NOMO-1 (cell line): ENCODE results near the gene DCDC2C.

ENCODE experiments used
- DNase-seq, 2 experiments: peaks; one replicate each; lab custom pipeline; 2025; ENCODE audit not compliant: unreplicated experiment in 2 of 2; lab: John Stamatoyannopoulos, UW

The DCDC2C gene

DNA sequence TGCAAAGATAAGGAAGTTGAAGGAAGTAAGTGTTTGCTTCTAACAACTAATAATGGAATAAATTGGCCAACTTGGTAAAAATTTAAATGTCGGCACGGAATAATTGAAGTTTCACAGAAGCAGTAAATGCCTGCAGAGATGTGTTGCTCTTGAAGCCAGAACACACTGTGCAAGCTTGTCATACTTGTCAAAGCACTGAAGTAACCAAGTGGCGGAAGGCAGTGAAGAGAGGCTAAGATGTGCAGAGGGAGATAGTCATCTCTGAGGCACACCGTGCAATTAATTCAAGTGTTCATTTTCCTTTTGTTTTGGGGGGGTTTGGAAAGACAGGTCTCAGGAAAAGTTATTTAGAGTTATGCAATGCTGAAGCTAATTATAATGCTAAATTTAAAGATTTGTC is 5.2 kb downstream of the DCDC2C start:
- no peak for DNase-seq

DNA sequence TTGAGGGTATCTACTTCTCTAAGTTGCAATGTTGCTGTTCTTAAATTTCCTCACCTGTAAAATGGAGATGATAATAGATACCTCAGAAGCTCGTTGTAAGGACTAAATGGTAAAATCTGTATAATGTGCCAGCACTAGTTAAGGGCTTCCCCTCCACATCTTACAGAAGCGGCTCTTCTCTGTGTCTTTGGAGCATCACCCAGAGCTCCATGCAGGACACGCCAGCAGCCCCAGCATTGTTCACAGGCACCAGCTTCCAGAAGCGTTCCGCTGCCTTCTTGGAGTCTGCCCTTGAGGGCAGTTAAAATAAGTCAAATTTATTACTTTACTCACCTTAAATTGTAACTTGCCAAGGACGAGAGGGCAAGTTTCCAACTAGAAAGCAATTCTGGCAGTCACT is 5.8 kb downstream of the DCDC2C start:
- no peak for DNase-seq

DNA sequence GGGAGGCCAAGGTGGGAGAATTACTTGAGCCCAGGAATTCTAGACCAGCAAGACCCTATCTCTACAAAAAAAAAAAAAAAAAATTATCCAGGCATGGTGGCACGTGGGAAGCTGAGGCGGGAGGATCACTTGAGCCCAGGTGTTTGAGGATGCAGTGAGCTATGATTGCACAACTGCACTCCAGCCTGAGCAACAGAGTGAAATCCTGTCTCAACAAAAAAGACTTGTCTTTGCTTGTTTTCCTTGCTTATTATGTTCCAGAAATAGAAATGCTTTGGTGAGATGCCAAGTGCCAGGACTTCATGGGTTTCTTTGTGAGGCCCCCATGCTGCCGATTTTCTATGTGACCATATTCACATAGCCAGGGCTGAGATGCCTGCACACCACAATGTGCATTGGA is 9.0 kb downstream of the DCDC2C start:
- no peak for DNase-seq

DNA sequence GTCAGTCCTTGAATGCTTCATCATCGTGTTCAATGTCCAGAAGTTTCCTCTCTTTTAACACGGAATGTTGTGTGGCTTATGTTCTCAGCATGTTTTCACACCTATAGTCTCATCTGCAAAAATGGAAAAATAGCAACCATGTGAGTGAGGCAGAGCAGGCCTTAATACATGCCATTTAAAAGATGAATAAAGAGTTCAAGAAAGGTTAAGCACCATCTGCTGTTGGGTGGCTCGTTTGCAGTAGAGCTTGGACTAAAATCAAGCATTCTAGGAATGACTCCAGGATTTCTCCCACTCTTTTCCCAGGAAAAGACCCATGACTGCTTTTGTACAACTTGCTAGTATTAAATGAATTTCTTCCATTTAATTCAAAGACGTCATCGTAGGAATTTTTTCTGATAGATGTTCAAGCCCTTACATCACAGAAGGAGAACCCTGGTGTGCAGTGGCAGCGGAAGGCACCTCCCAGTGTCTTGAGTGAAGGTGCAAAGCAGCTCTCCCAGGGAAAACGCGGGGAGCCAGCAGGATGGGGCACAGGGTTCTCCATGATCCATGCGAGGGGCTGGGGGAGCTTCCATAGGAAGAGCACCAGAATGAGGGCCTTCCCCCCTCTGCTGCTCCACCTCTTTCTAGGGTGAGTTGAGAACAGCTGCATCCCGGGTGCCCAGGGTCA is 9.6 kb downstream of the DCDC2C start:
- no peak for DNase-seq

DNA sequence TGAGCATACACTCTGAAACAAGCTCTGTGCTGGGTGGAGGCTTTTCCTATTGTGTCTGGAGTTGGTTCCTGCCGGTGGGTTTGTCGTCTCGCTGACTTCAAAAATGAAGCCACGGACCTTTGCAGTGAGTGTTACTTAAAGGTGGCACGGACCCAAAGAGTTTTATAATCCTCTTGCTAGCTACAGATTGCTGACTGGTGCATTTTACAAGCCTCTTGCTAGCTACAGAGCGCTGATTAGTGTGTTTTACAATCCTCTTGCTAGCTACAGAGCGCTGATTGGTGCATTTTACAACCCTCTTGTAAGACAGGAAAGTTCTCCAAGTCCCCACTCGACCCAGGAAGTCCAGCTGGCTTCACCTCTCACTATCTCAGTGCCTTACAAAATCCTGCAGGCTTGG is 15.3 kb downstream of the DCDC2C start:
- DNase-seq: no peak

DNA sequence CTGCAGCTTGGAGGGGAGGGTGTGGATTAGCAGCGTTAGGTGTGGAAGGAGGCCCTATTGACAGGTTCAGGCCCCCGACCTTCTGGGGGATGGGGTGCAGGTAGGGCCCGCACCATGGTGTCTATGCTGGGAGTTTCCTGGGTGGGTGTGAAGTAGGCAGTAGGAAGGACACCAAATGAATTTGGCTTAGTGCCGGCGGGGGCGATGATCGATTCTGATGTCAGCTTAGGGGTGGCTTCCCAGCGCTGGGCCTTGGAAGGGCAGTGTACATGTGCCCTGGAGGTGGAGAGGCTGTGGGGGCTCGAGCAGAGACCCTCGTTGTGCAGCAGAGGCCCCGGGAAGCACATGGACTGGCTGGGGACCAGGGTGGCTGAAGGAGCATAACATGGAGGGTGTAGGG is 21.6 kb downstream of the DCDC2C start:
- no peak for DNase-seq

DNA sequence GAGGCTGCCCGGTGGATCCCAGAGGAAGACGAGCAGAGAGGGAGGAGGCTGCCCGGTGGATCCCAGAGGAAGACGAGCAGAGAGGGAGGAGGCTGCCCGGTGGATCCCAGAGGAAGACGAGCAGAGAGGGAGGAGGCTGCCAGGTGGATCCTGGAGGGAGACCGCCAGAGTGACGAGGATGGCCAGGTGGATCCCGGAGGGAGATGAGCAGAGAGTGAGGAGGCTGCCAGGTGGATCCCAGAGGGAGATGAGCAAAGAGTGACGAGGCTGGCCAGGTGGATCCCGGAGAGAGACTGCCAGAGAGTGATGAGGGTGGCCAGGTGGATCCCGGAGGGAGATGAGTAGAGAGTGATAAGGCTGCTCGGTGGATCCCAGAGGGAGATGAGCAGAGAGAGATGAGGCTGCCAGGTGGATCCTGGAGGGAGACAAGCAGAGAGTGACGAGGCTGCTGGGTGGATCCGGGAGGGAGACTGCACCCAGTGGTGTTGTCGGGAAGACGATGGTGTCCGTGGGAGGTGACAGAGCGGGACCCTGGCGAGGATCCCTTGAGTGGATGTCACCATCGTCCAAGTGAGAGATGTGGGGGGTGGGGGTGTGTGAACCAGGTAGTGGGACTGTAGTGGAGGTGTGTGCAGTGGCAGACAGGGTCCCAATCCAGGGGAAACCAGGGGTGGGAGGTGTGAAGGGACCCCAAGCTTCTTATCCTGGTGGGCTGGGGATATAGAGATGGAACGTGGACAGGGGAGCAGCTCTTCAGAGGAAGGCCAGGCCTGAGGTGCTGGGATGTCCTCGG is 22.3 kb downstream of the DCDC2C start:
- no peak for DNase-seq

DNA sequence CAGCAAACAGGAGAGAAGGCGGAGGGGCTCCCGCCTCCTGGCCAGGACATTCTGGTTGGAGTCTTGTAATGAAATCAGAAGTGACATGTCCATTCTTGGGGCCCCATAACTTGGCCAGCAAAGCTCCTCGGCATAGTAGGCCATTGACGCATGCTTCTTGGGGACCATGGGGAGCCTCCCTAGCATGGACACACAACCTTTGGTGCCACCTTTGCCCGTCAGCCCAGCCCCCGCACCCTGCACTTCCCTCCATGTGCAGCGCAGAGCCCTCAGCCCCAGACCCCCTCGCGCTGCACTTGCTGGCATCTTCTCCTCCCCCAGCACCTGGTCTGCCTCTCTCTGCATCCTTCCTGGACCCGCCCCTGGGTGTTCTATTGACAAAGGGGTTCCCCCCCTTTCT is 23.1 kb downstream of the DCDC2C start:
- no peak for DNase-seq

DNA sequence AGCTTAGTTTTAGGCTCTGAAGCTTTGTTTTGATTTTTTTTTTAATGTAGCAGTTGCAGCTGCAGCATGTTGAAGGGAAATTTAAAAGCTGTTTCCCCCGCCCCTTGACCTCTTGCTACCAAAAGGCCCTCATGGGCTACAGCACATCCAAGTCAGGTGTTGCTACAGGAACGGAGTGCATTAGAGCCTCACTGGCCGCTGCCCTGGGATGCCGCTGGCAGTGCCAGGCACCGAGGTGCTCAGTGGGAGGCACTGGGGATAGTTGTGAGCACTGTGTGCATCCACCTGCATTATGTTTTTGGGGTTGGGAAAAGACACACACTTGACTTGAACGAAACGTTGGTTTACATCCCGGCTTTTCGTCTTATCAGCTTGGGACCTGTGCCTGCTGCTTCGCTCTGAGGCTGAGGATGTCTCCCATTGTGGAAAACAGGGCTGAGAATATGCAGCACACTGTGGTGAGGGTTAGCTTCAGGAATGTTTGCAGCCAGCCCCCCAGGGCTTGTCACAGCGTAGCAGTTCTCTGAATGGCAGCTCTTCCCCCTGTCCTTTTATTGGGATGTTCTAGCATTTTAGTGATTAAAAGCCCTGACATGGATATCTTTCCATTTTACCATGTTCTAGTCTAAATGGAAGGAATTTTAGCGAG is 24.1 kb downstream of the DCDC2C start:
- DNase-seq: no peak

DNA sequence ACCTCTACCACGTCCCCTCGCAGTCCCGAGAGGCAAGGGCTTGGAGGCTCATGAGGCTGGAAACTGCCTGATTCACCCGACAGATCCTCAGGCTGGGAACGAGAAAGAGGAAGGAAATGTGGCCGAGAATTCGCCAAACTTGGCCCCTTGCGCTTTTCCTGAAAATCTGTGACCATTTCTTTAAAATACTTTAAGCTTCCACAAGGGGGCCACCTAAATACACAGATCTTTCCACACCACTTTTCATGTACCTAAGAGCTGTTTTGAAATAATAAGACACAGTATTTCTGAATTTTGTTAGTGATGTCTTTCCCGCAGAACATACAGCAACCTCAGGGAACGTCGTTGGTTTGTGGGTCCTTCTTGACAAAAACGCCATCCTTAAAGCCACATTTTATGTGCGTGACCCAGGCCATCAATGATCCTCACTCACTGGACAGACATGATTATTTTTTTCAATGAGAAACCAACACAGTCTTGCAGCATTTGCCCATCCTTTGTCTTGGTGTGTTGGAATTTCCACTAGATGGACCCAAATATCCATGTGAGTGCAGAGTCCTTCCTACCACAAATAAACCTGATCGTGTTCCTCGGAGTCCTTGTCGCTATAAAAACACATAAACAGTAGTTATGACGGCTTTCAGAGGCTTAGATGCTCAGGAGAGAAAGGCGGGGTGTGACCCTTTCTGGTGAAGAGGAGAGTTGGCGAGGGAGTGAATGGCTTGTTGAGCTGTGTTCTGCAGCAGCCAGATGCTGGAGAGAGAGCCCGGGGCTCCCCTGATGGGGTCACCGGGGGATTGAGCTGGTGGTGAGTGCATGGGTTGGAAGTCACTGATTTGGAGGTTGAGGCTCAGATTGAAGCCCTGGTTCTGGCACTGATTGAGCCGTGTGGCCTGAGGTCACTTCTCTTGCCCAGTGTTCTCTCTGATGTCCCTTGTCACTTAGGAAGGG is 25.0 kb downstream of the DCDC2C start:
- DNase-seq: peak; percentile 19 to 56

DNA sequence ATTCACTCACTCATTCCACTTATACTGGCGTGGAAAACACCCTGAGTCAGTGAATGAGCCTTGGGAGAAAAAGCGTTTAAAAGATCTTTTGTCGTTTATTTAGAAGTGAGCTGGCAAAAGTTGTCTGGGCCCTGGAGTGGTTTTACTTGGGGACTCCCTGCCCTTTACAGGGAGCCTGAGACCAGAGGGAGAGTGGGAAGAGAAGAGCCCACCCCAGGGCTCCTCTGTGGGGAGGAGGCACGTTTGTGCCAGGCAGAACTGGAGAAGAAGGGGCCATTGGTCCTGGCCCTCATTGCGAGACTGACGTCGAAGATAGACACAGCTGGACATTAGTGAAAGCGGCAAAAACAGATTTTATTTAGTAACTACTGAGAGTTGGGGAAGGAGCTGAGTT is 25.7 kb downstream of the DCDC2C start:
- no peak for DNase-seq

DNA sequence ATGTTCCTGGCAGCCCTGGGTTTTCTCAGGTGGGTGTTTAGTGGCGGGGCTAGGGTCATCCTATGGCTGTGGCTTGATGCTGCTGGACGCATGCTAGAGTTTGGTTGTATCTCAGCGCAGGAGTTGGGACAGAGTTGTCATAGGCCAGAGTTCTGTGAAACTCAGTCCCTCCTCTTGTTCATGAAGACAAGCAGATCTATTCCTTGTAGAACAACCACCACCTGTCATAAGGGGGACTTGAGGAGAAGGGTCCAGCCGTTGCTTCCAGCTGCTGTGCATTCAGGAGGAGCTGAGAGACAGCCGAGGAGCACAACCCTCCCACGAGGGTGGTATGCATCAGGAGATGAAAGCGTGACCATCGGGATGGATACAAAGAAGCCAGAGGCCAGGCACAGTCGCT is 26.4 kb downstream of the DCDC2C start:
- no peak for DNase-seq

DNA sequence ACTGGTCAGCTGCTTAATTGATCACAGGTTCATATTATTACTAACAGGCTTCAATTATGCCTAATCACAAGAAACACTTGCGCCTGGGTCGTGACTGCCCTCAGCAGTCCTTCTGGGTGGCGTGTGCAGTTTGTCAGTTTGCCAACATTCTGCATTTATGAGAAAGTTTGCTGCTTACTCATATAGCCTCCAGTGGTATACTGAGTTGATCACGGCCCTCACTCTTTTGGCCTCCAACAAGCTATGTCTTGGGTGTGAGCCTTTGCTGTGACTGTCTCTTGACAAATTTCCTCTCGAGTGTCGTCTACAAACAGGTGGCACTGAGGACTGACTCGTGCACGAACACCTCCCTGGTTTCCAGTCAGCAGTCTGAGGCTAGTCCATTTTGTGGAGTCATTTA is 27.3 kb downstream of the DCDC2C start:
- DNase-seq: no peak

DNA sequence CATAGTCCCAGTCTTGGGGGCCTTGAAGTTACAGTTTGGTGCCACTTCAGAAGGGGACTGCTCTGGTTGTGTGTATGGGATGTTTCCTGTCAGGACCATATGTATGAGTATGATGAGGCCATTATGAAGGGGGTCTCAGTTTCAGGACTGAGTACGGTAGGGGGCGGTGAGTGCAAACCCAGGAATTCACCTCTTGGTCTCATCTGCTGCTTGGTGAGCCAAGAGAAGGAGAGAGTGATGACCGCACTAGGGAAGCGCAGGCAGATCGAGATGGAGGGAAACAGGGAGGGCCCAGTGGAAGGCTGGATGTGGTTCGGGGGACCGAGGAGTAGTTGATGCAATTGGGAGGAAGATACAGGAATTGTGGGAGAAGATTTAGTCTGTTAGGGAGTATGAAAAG is 28.5 kb downstream of the DCDC2C start:
- no peak for DNase-seq

DNA sequence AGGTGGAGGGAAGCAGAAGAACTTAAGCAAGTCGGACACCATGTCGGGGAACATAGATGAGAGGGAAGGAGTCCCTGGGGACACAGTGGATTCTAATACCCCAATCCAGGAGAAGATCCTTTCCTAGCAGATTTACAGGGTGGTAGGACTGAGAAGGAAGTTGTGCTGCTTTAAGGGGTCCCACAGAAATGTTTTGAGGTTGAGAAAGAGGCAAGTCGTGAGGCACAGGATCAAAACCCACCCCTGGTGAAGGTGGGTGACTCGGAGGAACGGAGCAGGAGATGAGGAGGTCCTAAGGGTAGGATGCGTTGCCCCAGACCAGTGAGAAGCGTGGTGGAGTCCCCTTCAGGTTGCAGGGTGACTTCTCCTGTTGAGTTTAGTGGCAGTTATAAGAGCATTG is 32.7 kb downstream of the DCDC2C start:
- DNase-seq: no peak

DNA sequence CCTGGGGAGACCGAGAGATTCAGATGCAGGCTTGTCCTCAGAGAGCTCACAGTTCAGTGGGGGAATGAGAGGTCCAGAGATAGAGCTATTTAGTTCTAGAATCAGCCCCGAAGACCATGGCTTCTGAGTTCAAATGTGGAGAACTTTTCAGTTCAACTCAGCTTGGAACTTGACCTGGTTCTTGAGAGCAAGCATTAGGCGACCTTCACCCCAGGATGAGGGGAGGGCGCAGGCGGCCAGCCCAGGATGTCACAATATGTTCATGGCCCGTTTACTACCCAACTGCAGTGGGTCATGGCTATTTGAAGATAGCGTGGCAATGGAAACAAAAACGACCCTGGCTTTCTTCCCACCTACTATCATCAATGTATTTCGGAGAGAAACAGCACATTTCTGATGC is 33.8 kb downstream of the DCDC2C start:
- no peak for DNase-seq

DNA sequence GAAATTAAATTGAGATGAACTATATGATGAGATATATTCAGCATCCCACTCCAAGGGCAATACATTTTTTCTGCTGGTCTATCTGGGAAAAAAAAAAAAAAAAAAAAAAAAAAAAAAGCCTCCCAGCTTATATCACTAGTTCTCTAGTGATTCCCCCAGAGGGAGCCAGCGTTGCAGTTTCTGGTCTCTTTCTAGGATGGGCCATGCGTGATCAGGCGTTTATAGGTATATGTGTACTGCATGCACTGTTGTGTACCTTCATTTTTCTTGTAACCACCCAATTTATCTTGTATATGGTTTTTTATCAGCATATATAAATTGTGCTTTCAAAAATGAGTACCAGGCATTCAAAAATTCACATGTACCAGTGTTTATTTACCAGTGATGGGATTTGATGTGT is 35.1 kb downstream of the DCDC2C start:
- no peak for DNase-seq

DNA sequence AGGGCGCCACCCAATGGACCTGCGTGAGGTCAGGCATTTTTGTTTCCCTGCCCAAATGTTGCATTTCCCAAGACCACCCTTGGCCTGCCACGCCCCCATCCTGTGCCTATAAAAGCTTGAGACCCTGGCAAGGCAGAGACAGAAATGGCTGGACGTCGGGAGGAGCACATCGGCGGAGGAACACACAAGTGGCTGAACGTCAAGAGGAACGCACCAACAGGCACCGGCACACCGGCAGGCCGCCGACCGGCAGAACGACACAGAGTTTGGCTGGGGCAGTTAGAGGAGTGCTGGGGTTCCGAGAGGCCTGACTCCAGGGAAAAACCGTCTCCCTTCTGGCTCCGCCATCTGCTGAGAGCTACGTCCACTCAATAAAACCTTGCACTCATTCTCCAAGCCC is 35.9 kb downstream of the DCDC2C start:
- DNase-seq: no peak

DNA sequence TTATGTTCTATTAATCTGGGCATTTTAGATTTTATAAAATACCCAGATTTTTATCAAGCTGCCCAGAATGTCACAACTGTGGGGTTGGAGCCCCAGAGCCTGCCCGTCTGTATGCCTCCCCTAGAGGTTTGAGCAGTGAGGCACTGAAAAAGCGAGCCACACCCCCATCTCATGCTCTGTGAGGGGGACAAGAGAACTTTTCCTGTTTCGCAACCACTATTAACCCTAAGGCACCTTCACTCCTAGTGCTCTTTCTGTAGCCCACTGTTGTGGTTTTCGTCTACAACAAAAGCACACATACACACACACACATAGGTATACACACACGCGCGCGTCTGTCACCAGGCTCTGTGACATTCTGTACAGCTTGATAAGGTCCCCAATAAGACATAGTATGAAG is 38.0 kb downstream of the DCDC2C start:
- no peak for DNase-seq

DNA sequence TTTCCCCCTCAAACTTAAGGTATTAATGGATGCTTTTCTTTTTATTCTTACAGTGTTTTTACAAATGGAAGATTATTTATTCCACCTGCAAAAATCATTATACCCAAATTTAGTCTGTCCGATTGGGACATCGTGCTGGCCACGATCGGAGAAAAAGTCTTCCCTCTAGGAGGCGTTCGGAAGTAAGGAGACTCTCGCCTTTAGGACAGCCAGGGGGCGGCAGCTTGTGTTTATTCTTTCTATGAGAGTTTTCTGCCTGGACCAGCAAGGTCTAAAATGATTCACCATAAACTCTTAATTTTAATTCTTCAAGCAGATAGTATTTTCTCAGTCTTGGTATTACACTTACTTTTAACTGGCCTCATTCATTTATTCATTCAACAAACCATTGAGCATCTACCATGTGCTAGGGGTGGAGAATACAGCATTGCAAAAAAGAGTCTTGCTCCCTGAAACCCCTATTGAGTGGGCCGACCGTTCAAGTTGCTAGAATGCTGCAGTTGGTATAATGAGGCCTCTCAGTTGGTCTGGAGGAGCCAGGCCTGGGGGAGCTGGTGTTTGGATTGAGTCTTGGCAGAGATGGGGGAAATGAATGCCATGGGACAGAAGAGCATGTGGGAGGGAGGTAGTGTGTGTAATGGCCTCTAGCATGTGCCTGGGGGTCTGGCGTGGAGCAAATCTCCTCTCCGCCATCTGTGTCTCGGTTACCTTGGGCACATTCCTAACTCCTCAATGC is 38.7 kb downstream of the DCDC2C start:
- DNase-seq: no peak
